Fibroblast of lung (primary cell): ENCODE results near the gene SKIL.

Source experiments
- EZH2 ChIP-seq: IDR thresholded peaks from 2 replicates; pipeline ENCODE4 v1.5.1; 2012; ENCODE audit warnings: low read length, control low read depth, mild to moderate bottlenecking; ENCODE audit errors: missing control alignments
- TF ChIP-seq, protein P1 (sequence below), 2 donors: IDR thresholded peaks in 1 of 2; conservative IDR thresholded peaks in 1 of 2; 1 replicate in 1 of 2; 2 replicates in 1 of 2; pipeline ENCODE4 v1.5.1; 2011 to 2012; ENCODE audit warnings: low read length in 2 of 2, control low read depth in 1 of 2, inconsistent platforms in 1 of 2, low read depth in 1 of 2, mild to moderate bottlenecking in 1 of 2

DNA sequence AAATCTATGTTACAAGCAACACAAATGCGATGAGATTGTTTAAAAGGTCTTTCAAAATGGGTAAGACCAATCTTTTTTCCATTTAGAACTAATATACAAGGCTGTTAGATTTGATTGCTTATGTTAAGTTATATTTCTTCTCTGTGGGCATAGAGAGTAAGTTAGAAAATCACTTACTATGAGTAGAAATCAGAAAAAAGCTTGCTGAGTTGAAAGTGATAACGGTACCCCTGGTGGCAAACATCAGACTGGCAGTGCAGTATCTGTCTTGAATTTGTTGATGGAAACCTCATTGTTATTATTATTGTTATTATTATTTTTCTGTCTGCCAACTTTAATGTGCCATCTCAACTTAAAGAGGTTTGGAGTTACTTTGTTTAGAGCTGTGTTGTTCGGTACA, 73.5 kb downstream of the SKIL start:
- TF ChIP-seq, protein P1, sequence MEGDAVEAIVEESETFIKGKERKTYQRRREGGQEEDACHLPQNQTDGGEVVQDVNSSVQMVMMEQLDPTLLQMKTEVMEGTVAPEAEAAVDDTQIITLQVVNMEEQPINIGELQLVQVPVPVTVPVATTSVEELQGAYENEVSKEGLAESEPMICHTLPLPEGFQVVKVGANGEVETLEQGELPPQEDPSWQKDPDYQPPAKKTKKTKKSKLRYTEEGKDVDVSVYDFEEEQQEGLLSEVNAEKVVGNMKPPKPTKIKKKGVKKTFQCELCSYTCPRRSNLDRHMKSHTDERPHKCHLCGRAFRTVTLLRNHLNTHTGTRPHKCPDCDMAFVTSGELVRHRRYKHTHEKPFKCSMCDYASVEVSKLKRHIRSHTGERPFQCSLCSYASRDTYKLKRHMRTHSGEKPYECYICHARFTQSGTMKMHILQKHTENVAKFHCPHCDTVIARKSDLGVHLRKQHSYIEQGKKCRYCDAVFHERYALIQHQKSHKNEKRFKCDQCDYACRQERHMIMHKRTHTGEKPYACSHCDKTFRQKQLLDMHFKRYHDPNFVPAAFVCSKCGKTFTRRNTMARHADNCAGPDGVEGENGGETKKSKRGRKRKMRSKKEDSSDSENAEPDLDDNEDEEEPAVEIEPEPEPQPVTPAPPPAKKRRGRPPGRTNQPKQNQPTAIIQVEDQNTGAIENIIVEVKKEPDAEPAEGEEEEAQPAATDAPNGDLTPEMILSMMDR (conservative IDR thresholded peaks at IDR 0.05 in 1 of 2, IDR thresholded peaks at IDR 0.05 in 1 of 2; ENCODE audit: low read depth in 1 of 2, low read length in 2 of 2): peak in 1 of 2 donors; percentile 39
- no peak for TF ChIP-seq EZH2
